NCI-H2196 (cell line): ENCODE measurements around the gene WDR43.

Source experiments
- DNase-seq: peaks from one replicate; lab custom pipeline; 2025; ENCODE audit not compliant: unreplicated experiment; lab: John Stamatoyannopoulos, UW

Gene WDR43

GRCh38 chr2:28909655-28910353 is 15.3 kb downstream of the WDR43 start:
- DNase-seq: no peak

DNA sequence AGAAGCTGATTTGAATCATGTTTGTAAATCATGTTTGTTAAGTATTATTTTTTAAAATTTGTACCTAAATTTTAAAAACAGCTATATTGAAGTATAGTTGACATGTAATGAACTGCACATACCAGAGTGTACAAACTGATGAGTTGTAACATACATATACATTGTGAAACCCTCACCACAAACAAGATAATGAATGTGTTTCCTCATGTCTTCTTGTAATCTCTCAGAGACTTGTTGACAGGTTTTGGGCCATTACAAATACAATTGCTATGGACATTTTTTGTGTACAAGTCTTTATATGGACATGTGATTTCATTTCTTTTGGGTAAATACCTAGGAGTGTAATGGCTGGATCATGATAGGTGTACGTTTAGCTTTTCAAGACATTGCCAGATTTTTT is 21.5 kb downstream of the WDR43 start:
- no peak for DNase-seq

DNA sequence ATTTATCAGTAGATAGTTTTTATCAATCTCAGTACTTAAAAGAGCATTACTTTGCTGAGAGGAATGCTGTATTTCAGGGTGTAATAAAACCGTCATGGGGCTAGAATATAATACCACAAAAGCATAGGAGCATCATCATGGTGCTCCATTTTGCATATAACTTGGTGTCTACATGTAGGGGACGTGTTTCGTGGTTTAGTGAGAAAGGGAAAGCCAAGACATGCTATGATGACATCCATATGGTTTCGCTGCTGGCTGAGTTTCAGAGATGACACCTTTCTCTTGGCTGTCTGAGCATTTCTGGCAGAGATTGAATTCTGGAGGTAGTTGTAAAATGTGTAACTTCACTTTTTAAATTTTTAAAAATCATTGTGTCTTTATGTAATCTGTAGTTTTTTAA is 32.4 kb downstream of the WDR43 start:
- no peak for DNase-seq

DNA sequence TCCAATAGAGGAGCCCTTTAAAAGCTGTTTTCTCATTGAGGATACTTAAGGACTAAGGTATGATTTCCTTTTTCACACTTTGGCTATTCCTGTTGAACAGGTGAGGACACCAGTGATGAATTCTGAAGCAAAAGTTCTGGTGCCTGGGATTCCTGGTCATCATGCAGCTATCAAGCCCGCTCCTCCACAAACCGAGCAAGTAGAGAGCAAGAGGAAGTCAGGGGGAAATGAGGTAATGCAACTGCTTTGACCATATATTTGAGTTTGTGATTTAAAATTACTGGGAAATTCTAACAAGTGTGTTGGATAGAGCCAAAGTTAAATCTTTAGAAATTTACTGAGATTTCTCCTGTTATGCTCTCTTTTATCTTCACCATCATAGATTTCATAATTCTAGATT is 33.0 kb downstream of the WDR43 start:
- DNase-seq: no peak

GRCh38 chr2:28927878-28928277 is 33.4 kb downstream of the WDR43 start:
- no peak for DNase-seq

DNA sequence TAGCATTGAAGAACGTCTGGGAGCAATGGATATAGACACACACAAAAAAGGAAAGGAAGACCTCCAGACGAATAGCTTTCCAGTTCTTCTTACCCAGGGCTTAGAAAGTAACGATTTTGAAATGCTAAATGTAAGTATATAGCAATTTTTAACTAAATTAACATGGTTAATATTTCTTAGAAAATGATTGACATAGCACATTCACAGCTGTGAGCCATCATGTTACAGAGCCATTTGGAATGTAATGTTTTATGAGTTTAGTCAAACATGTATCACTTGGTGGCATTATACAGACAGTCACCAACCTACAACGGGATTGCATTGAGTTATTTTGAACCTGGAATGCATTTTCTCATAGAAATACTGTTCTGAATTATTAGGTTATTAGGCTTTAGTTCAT is 35.1 kb downstream of the WDR43 start:
- DNase-seq: no peak

GRCh38 chr2:28930205-28930604 is 35.7 kb downstream of the WDR43 start:
- DNase-seq: no peak

GRCh38 chr2:28934769-28935168 is 40.3 kb downstream of the WDR43 start:
- DNase-seq: no peak

DNA sequence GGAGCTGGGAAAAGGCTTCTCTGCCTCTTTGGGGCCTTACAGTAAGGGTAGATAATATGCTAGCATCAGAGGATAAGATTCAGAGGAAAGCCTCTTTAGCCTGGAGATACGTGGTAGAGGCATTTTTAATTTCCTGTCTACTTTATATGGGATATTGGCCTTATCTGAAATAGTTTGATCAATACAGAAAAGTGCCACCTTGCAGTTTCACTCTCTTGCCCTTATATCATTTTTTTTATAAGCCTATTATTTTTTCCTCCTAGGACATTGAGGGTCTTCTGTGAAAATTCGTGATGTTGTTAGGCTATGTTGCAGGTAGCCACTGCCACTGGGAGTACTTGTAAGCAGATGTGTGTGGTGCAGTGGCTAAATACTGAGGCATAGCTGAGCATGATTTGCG is 46.5 kb downstream of the WDR43 start:
- no peak for DNase-seq

GRCh38 chr2:28944535-28945248 is 50.2 kb downstream of the WDR43 start:
- DNase-seq: no peak

DNA sequence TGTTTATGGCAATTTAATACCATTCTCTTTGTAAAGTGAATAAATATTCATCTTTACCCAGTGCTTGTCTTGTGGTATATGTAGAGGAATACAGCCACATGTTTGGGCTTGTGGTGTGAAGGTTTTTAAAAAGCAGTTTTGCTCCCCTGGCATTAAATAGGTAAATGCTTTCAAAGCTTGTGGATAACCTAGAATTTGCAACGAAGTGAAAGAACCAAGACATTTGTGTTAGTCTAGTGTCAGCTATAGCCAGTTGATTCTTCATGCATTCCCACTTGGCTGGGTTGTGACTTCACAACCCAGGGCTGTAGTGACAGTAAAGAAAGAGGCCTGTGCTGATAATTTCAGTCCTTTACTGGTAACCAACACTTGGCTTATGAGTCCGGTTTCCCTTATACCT is 53.7 kb downstream of the WDR43 start:
- no peak for DNase-seq

DNA sequence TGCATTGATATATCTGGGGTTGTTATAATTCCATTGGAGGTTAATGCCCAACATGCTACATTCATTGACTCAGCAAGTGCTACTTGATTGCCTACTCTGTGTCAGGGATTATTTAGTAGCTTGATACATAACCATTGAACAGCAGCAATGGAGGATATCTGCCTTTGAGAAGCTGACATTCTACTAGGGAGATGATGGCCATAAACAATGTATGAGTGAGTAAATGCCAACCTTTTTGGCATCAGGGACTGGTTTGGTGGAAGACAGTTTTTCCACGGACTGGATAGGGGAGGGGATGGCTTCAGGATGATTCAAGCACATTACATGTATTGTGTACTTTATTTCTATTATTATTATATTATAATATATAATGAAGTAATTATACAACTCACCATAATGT is 54.7 kb downstream of the WDR43 start:
- DNase-seq: no peak

DNA sequence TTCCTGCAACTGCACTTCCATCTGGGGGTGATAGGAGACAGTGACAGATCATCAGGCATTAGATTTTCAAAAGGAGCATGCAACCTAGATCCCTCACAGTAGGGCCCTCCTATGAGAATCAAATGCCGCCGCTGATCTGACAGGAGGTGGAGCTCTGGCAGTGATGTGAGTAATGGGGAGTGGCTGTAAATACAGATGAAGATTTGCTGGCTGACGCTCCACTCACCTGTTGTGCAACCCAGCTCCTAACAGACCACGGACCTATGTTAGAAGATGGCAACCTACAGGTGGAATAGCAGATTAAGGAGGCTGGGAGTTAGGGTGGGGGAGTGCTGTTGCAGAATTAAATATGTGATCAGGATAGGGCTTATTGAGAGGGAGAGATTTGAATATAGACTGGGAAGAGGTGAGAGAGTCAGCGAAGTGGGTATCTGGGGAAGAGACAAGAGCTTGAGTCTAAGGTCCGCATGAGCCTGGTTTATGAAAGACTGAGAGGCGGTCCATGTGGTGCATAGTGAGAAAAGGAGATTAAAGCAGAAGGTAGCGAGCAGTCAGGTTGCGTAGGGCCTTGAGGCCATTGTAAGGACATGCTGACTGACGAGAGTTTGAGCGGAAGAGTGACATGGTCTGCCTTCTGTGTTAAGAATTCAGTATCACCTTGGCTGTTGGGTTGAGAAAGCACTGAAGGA is 55.3 kb downstream of the WDR43 start:
- DNase-seq: no peak

- no peak for DNase-seq
Measured at GRCh38 chr2:28950941-28951630, 56.6 kb downstream of the WDR43 start.

- DNase-seq: no peak
Measured at GRCh38 chr2:28951910-28952835, 57.7 kb downstream of the WDR43 start.

GRCh38 chr2:28952836-28953211 is 58.4 kb downstream of the WDR43 start:
- no peak for DNase-seq

- no peak for DNase-seq
Measured at GRCh38 chr2:28955467-28955866, 61.0 kb downstream of the WDR43 start.

DNA sequence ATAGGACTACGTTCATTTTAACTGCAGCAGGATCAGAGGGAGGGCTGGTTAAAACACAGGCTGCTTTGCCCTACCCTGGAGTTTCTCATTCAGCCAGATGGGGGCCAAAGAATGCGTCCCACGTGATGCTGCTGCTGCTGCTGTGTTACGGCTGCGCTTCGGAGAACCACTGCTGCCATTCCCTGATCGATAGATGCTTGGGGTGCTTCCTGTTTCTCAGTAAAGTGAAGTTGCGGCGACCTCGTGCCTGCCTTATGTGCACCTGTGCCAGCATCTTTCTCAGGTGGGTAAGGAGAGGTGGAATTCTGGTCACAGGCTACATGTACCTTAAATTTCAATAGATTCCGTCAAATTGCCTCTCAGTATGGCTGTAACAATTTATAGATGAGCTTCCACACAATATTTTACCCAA is 62.0 kb downstream of the WDR43 start:
- DNase-seq: no peak

DNA sequence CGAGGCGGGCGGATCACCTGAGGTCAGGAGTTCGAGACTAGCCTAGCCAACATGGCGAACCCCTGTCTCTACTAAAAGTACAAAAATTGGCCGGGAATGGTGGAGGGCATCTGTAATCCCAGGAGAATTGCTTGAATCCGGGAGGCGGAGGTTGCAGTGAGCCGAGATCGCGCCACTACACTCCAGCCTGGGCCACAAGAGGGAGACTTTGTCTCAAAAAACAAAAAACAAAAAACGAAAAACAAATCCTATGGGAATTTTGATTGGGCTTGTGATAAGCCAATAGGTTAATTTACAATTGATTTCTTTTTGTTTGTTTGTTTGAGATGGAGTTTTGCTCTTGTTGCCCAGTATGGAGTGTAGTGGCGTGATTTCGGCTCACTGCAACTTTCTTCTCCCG is 62.4 kb downstream of the WDR43 start:
- DNase-seq: no peak

DNA sequence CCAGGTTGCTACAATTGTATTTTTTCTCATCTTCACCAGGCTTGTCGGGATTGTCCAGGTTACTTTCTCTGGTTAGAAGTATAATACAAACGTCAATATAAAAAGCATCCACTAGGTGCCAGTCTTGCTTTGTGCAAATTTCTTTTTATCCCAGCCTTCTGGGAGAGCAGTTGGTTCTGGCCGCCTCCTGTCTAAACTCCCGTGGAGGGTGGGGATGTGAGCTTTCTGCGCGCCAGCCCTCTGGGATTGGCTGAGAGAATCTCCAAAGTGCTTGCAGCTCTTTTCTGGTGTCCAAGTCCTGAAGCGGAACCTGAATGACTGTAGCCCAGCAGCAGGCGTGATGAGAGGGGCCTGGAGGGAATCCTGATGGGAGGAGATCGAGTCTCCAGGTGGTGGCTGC is 64.2 kb downstream of the WDR43 start:
- peak; percentile 70 for DNase-seq

GRCh38 chr2:28960401-28960800 is 65.9 kb downstream of the WDR43 start:
- DNase-seq: no peak
